ENCODE results near the gene ARFRP1.
"Not testable (repeated sequence)": the region's sequence is repeated elsewhere in the genome, so short reads cannot be mapped to it uniquely, and the experiment has no call there.

The ARFRP1 gene

GRCh38 chr20:63733117-63733516 lies 25.3 kb upstream of the ARFRP1 start:
- H3K36me3 ChIP-seq, result peaks cover 29% of the 10 kb centered on the region
- peak overlapping the region; percentile 51 for H3K4me2 ChIP-seq
- no peak for TF ChIP-seq Cebpa-rat (IDR thresholded peaks at IDR 0.05)
- H3K9ac ChIP-seq, result 0 out of 2 replicates have a peak overlapping the region, but pooled peaks have one; percentile 29
- H4K20me1 ChIP-seq, result peaks cover 12% of the 10 kb centered on the region
- H3K4me1 ChIP-seq, result peaks cover 95% of the 10 kb centered on the region
- no peak overlapping the region for H3K4me3 ChIP-seq
- H3K27ac ChIP-seq, result peak overlapping the region; percentile 85
- no peaks in the 10 kb centered on the region for H3K9me3 ChIP-seq
- H3K27me3 ChIP-seq, result no peaks in the 10 kb centered on the region

- Histone ChIP-seq H3K4me2 (peak overlapping the region; percentile 81), H3K27me3 (no peaks in the 10 kb centered on the region), H4K20me1 (peaks cover 10% of the 10 kb centered on the region), H3K36me3 (peaks cover 29% of the 10 kb centered on the region), H3K27ac (peak overlapping the region; percentile 85; the same call in 1 of the 2 replicates), H3K4me1 (peaks cover 99% of the 10 kb centered on the region), H3K9me3 (no peaks in the 10 kb centered on the region), H3K9ac (0 out of 2 replicates have a peak overlapping the region, but pooled peaks have one; percentile 29), H3K4me3 (no peak overlapping the region)
- TF ChIP-seq Cebpa-rat (IDR thresholded peaks at IDR 0.05), result no peak
Measured at GRCh38 chr20:63732118-63733095, 24.6 kb upstream of the ARFRP1 start.

- Histone ChIP-seq H3K9ac (peak overlapping the region; percentile 27; the same call in 1 of the 2 replicates), H3K36me3 (peaks cover 38% of the 10 kb centered on the region), H3K4me2 (peak overlapping the region; percentile 81), H3K27ac (peak overlapping the region; percentile 90), H3K4me1 (peaks cover 96% of the 10 kb centered on the region), H3K9me3 (peaks cover 9% of the 10 kb centered on the region), H3K4me3 (0 out of 2 replicates have a peak overlapping the region, but pooled peaks have one; percentile 22), H3K27me3 (no peaks in the 10 kb centered on the region), H4K20me1 (peaks cover 10% of the 10 kb centered on the region)
- no peak for TF ChIP-seq Cebpa-rat (IDR thresholded peaks at IDR 0.05)
Measured at GRCh38 chr20:63731410-63731809, 23.6 kb upstream of the ARFRP1 start.

- not testable (repeated sequence) for H3K4me3 ChIP-seq, H4K20me1 ChIP-seq, H3K27me3 ChIP-seq
- peak overlapping the region; percentile 81 for H3K4me2 ChIP-seq
- peak overlapping the region; percentile 90 for H3K27ac ChIP-seq
- peaks cover 84% of the 10 kb centered on the region for H3K4me1 ChIP-seq
- peak overlapping the region; percentile 27; the same call in 1 of the 2 replicates for H3K9ac ChIP-seq
- H3K36me3 ChIP-seq, result peaks cover 45% of the 10 kb centered on the region
- peaks cover 20% of the 10 kb centered on the region for H3K9me3 ChIP-seq
Measured at GRCh38 chr20:63730189-63730733, 22.5 kb upstream of the ARFRP1 start.

GRCh38 chr20:63722967-63723622 lies 15.3 kb upstream of the ARFRP1 start:
- peaks cover 22% of the 10 kb centered on the region; the same call in 1 of the 2 replicates for H4K20me1 ChIP-seq
- not testable (repeated sequence) for H3K27ac ChIP-seq, H3K4me3 ChIP-seq

GRCh38 chr20:63718996-63719395 lies 11.2 kb upstream of the ARFRP1 start:
- Histone ChIP-seq H3K9me3 (peaks cover 43% of the 10 kb centered on the region), H3K27ac (no peak overlapping the region), H3K27me3 (no peaks in the 10 kb centered on the region), H3K4me2 (no peak overlapping the region), H3K4me3 (no peak overlapping the region), H3K9ac (no peak overlapping the region), H4K20me1 (peaks cover 37% of the 10 kb centered on the region; the same call in 1 of the 2 replicates), H3K4me1 (no peaks in the 10 kb centered on the region), H3K36me3 (peaks cover 96% of the 10 kb centered on the region)
- TF ChIP-seq Cebpa-rat (IDR thresholded peaks at IDR 0.05), result no peak

More at GRCh38 chr20:63722967-63723622, 15.3 kb upstream of the ARFRP1 start:
- Histone ChIP-seq H3K36me3 (peaks cover 88% of the 10 kb centered on the region), H3K9me3 (peaks cover 52% of the 10 kb centered on the region), H3K4me1 (peaks cover 13% of the 10 kb centered on the region)
- H3K9ac ChIP-seq, H3K4me2 ChIP-seq, H3K27me3 ChIP-seq: not testable (repeated sequence)

GRCh38 chr20:63714858-63715257 lies 7.1 kb upstream of the ARFRP1 start:
- Histone ChIP-seq H3K4me1 (peaks cover 17% of the 10 kb centered on the region), H3K36me3 (peaks cover 99% of the 10 kb centered on the region), H3K27me3 (no peaks in the 10 kb centered on the region), H3K27ac (no peak overlapping the region), H3K4me2 (no peak overlapping the region), H3K9me3 (peaks cover 46% of the 10 kb centered on the region), H3K9ac (no peak overlapping the region), H4K20me1 (peaks cover 32% of the 10 kb centered on the region), H3K4me3 (peak overlapping the region; percentile 30; the same call in 1 of the 2 replicates)
- no peak for TF ChIP-seq Cebpa-rat (IDR thresholded peaks at IDR 0.05)

GRCh38 chr20:63712191-63712590 lies 4.4 kb upstream of the ARFRP1 start:
- TF ChIP-seq Cebpa-rat (IDR thresholded peaks at IDR 0.05), result no peak

GRCh38 chr20:63711085-63711645 lies 3.4 kb upstream of the ARFRP1 start:
- Histone ChIP-seq H3K27me3 (no peaks in the 10 kb centered on the region), H3K36me3 (peaks cover 81% of the 10 kb centered on the region), H3K9ac (no peak overlapping the region), H3K27ac (no peak overlapping the region), H3K4me3 (no peak overlapping the region), H3K4me1 (peaks cover 40% of the 10 kb centered on the region), H3K4me2 (no peak overlapping the region), H4K20me1 (peaks cover 54% of the 10 kb centered on the region), H3K9me3 (peaks cover 27% of the 10 kb centered on the region)
- no peak for TF ChIP-seq Cebpa-rat (IDR thresholded peaks at IDR 0.05)

More at GRCh38 chr20:63712191-63712590, 4.4 kb upstream of the ARFRP1 start:
- Histone ChIP-seq H3K36me3 (peaks cover 87% of the 10 kb centered on the region), H3K27me3 (no peaks in the 10 kb centered on the region), H3K9ac (no peak overlapping the region), H3K4me1 (peaks cover 33% of the 10 kb centered on the region), H3K9me3 (peaks cover 27% of the 10 kb centered on the region), H4K20me1 (peaks cover 52% of the 10 kb centered on the region), H3K4me3 (no peak overlapping the region), H3K27ac (no peak overlapping the region), H3K4me2 (no peak overlapping the region)

All from BLaER1 (cell line).